Right kidney (tissue), 1 donor: ENCODE measurements around the gene GPR176.

Experiments used
- DNase-seq: peaks from one replicate; pipeline ENCODE4 v3.0.0-alpha.2; 2016

Gene GPR176

GRCh38 chr15:39889601-39890000 lies 30.5 kb downstream of the GPR176 start:
- no peak for DNase-seq

DNA sequence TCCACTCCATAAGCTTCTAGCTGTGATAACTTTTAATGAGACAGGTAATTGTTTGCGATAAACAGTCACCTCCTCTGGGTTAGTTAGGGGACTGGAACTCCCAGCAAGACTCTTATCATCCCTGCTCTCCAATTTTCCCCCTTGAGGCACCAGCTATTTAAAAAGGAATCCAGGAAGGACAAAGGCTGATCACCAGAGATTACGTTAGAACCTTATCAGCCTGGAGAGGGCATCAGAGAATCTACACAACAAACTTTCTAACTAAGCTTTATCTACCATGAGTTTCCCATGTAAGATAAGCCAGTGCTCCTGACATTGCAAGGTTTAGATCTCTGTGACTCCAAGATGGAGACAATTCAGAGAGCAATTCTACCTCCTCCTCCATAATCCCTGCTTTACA lies 31.3 kb downstream of the GPR176 start:
- DNase-seq, result no peak

DNA sequence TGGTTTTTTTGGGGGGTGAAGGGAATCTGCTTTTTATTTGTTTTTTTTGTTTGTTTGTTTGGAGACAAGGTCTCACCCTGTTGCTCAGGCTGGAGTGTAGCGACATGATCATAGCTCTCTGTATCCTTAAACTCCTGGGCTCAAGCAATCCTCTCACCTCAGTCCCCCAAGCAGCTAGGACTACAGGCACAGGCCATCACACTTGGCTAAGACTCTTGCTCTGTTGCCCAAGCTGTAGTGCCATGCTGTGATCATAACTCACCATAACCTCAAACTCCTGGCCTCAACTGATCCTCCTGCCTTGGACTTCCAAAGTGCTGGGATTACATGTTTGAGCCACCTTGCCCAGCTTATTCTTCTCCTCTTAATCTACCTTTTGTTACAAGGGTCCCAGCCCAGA lies 31.8 kb downstream of the GPR176 start:
- no peak for DNase-seq

DNA sequence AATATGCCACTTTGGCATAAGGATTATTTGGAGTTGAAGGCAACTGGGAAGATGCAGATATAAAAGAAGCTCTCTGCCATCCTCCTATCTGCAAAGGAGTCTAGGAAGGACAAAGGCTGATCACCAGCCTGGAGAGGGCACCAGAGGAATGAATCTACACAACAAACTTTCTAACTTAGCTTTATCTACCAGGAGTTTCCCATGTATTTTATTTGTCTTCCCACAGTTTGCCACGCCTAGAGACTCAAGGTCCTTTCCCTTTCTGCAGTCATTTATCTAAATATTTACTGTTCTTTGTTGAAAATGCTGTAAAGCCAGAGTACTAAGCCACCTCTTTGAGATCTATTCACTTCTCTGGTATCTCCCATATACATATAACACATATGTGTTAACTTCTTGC lies 32.2 kb downstream of the GPR176 start:
- DNase-seq, result no peak

- DNase-seq, result no peak
Observed at GRCh38 chr15:39887211-39887610, 32.9 kb downstream of the GPR176 start.

DNA sequence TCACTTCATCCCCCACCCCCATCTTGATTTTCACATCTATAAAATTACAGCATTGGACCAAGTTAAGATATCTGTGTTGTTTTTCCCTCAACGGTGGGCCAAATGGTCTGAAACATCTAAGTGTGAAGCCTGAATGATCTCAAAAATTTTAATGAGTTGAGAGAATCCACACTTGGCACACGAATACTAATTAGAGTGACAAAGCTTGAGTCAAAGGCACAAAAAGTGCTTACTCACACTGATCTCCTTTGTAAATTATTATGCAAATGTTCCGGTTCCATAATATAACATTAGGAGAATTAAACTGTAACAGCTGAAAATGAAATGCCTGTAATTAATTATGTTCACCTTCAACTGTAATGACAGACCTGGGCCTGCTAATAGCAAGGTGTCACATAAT lies 33.6 kb downstream of the GPR176 start:
- DNase-seq, result no peak

DNA sequence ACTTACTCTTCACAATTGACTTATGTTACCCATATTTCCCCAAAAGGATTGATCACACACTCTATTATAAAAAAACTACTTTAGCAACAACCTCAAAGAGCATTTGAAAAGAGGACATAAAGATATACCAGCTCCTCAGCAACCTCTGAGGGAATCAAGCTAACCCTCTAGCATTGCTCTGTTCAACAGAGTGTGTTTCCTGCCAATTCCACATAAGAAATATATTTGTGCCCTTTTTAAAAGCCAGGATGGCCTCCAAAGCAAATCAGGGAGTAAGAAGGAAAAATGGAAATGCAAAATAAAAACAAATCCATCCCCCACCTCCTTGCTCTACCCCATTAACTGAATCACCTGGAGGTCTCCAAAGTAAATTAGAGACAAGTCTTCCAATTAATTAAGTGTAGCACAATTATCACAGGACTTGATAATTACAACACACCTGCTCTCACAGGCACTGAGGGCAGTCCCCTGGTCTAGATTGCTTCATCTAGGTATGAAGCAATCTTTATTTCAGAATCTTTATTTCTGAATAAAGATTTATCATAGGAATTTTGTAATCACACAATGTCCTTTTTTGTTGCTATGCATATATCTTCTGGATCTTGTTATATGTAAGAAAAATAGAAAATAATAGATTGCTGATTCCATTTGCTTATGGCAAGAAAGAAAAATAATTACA lies 34.8 kb downstream of the GPR176 start:
- DNase-seq, result no peak

- DNase-seq, result no peak
Observed at GRCh38 chr15:39884351-39884750, 35.7 kb downstream of the GPR176 start.

DNA sequence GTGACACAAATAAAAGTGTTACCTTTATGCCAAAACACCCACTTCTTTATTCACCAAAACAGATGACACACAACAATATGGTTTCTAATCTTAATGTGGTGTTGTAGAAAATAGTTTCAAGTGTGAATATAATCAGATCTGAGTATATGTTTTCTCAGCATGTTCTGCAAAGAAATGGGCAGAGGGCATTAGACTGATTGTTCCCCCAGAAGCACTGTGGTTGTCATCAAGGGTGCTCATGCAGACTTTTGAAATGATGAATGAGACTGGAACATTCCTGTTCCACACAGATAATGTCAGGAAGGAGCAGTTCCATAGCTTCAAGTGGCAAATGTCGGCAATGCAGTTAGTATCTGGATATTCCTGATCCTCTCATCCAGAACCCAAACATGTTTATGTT lies 37.5 kb downstream of the GPR176 start:
- DNase-seq, result no peak

GRCh38 chr15:39881790-39882189 lies 38.3 kb downstream of the GPR176 start:
- DNase-seq, result no peak

GRCh38 chr15:39880718-39881387 lies 39.2 kb downstream of the GPR176 start:
- no peak for DNase-seq

DNA sequence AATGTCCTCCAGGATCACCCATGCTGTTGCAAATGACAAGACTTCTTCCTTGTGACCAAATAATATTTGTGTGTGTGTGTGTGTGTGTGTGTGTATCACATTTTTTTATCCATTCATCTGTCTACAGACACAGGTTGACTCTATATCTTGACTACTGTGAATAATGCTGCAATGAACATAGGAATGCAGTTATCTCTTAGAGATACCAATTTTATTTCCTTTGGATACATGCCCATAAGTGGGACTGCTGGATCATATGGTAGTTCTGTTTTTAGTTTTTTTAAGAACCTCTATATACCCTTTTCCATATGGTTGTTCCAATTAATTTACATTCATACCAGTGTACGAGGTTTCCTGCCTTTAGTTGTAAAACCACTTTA lies 41.7 kb downstream of the GPR176 start:
- DNase-seq, result no peak

DNA sequence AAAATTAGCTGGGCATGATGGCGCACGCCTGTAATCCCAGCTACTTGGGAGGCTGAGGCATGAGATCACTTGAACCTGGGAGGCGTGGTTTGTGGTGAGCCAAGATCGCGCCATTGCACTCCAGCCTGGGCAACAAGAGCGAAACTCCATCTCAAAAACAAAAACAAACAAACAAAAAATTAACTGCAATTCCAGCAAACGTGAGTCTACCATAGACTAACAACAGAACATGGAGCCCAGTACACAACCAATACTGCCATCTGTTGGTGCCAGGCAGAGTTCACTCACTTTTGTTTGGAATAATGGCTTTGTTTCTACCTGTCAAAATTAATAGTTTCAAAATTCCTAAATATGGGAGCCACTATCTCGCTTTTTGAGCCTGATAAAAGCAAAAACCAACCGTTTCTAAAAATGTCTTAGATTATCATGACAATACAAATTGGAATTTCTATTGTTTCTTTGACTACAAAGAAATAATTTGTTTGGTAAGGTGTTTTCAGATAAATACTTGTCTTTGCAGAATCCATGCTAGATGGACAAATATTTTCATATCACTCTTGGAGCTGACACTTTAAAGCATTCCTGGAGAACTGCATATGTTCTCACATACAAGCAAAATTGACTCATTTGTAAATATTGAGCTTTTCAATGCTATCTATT lies 45.0 kb downstream of the GPR176 start:
- DNase-seq, result no peak

DNA sequence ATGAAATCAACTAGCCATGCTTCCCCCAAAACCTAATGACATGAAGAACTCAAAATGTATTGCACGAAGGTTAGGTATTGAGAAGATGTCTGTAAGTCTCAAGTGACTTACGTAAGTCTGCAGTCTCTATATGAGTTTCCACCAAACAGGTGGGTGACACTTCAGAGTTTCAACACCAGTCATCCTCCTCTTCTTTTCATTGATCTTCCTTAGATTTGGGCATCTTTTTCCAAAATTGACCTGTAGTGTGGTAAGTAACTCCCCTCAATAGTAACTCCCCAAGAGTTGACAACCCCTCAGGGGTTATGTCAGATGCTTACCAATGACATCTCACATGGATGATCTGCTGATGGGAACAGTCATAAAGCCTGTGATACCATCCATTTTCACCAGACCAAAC lies 46.1 kb downstream of the GPR176 start:
- no peak for DNase-seq

GRCh38 chr15:39870537-39870936 lies 49.5 kb downstream of the GPR176 start:
- no peak for DNase-seq

GRCh38 chr15:39869858-39870515 lies 50.1 kb downstream of the GPR176 start:
- no peak for DNase-seq

GRCh38 chr15:39869254-39869653 lies 50.8 kb downstream of the GPR176 start:
- DNase-seq, result no peak

- no peak for DNase-seq
Observed at GRCh38 chr15:39868396-39868795, 51.7 kb downstream of the GPR176 start.

GRCh38 chr15:39864116-39864515 lies 56.0 kb downstream of the GPR176 start:
- no peak for DNase-seq

- no peak for DNase-seq
Observed at GRCh38 chr15:39860871-39861270, 59.2 kb downstream of the GPR176 start.

- no peak for DNase-seq
Observed at GRCh38 chr15:39860200-39860599, 59.9 kb downstream of the GPR176 start.

GRCh38 chr15:39859636-39860035 lies 60.4 kb downstream of the GPR176 start:
- DNase-seq, result no peak

DNA sequence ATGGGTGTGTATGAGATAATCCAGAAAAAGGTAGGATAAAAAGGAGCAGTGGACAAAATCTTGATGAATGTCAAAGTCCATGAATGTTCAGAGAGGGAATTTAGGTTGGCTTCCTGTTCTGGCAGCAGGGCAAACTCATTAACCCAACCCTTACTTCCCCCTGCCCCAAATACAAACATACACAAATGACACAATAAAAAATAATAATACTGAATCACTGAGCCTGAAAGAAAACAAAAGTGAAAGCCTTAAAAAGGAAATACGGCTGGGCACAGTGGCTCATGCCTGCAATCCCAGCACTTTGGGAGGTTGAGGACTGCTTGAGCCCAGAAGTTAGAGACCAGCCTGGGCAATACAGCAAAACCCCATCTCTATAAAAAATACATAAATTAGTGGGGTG lies 62.9 kb downstream of the GPR176 start:
- no peak for DNase-seq
